ENCODE measurements around the gene LDLR.
A peak's percentile ranks its signal among the peaks of the same experiment; 100 is the strongest.

LDLR gene

DNA sequence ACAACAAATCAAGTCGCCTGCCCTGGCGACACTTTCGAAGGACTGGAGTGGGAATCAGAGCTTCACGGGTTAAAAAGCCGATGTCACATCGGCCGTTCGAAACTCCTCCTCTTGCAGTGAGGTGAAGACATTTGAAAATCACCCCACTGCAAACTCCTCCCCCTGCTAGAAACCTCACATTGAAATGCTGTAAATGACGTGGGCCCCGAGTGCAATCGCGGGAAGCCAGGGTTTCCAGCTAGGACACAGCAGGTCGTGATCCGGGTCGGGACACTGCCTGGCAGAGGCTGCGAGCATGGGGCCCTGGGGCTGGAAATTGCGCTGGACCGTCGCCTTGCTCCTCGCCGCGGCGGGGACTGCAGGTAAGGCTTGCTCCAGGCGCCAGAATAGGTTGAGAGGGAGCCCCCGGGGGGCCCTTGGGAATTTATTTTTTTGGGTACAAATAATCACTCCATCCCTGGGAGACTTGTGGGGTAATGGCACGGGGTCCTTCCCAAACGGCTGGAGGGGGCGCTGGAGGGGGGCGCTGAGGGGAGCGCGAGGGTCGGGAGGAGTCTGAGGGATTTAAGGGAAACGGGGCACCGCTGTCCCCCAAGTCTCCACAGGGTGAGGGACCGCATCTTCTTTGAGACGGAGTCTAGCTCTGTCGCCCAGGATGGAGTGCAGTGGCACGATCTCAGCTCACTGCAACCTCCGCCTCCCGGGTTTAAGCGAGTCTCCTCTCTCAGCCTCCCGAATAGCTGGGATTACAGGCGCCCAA, at the start of gene LDLR:
Gene LDLR (plus strand): TSS at position 210 of the 760 bp plus-strand sequence. CDS start 86 bp downstream, at position 296.
- peak; percentile 72 for DNase-seq

DNA sequence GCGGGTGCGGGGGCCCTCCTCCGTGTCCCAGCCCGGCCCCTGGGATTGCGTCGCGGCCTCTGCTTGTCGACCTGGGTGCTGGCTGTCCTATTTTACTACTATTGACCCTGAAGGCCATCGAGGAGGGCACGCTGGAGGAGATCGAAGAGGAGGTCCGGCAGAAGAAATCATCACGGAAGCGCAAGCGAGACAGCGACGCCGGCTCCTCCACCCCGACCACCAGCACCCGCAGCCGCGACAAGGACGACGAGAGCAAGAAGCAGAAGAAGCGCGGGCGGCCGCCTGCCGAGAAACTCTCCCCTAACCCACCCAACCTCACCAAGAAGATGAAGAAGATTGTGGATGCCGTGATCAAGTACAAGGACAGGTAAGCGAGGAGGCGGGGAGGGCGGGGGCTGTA, 48.1 kb upstream of the LDLR start:
- no peak for DNase-seq

DNA sequence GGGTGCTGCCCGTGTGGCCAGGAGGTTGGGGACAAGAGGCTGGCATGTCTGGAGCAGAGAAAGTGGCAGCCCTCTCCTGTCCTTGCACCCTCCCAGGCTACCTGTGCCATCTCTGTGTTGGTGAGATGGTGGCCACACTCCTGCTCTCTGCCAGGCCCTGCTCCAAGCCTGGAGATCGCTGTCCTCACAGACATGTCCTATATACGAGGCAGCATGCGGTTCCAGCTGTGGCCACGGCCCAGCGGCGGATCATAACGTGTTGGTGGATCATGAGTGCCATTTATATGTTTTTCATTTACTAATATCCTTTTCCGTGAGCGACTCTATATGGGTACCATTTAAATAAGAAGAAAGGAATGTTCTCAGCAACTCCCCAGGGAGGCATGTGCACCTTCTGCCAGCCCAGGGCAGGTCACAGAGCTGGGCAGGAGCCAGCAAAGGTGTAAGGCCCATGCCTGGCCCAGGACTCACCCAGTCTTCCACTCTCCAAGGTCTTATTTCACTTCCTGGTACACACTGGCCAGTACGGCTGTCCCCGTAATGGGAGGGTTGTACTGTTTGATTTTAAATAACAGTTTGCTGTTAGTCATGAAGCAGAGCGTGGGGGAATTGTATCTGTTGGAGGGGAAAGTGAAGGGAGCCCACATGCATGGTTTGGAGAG, 47.2 kb upstream of the LDLR start:
- no peak for DNase-seq

DNA sequence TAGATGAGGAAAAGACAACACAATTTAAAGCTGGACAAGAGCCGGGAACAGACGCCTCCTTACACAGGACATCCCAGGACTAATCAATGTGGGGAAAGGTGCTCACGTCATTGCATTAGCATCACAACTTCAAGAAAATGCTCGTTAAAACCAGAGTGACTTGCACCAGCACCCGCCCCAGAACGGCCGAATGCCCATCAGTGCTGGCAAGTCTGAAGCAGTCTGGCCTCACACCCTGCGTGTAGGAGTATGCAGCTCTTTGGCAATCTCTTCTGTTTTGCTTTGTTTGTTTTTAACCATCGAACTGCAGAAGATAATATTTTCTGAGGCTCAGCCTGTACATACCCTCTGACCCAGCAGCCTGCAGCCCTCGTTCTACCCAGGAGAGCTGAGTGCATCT, 44.8 kb upstream of the LDLR start:
- DNase-seq: no peak

DNA sequence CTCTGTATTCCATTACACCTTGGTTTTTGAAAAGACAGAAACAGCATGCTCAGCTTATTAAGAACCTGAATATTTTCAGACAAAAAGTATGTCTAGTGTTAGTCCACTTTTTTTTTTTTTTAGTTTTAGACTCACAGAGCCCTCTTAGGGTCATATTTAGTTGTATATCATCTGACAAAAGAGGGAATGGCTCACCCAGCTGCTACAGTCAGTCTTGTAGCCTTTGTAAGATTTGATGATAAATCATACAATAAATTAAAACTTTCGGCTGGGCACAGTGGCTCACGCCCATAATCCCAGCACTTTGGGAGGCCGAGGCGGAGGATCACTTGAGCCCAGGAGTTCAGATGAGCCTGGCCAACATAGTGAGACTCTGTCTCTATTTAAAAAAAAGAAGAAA, 43.7 kb upstream of the LDLR start:
- no peak for DNase-seq

DNA sequence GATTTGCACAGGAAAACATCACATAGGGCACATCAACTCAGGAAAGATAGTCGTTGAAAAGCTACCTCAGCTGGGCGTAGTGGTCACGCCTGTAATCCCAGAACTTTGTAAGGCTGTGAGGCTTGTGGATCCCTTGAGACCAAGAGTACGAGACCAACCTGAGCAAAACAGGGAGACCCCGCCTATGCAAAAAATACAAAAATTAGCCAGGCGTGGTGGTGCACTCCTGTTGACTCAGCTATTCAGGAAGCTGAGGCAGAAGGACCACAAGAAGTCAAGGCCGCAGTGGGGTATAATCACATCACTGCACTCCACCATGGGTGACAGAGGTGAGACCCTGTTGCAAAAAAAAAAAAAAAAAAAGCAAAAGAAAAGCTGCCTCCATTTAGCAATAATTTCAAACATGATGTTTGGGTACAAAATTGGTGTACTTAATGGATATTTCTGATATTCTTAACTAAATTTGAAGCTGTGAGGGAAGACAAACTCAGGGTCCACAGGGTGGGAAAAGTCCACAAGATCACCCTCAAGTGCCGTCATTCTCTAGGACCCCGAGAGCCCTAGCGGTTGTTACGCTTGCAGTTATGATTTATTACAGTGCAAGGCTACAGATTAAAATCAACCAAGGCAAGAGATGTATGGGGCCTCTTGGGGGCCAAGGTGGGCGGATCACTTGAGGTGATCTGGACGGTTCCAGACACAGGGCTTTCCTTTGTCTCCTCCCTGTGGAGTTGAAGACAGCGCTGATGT, 42.5 kb upstream of the LDLR start:
- no peak for DNase-seq

DNA sequence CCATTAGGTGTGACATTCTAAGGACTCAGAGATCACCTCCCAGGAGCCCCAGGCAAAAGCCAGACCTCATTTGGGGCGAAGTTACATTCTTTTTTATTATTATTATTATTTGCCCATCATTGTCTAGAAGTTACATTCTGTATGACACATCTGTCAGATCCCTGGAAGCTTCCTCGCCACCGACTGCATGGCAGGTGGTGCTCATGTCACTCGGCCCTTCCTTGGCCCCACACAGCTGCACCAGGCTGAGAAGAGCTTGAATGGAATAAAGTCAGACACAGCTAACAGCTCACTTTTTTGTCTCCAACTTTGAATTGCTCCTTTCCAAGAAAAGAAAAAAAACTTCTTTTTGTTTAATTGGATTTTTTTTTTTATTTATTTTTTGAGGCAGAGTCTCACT, 41.4 kb upstream of the LDLR start:
- no peak for DNase-seq

DNA sequence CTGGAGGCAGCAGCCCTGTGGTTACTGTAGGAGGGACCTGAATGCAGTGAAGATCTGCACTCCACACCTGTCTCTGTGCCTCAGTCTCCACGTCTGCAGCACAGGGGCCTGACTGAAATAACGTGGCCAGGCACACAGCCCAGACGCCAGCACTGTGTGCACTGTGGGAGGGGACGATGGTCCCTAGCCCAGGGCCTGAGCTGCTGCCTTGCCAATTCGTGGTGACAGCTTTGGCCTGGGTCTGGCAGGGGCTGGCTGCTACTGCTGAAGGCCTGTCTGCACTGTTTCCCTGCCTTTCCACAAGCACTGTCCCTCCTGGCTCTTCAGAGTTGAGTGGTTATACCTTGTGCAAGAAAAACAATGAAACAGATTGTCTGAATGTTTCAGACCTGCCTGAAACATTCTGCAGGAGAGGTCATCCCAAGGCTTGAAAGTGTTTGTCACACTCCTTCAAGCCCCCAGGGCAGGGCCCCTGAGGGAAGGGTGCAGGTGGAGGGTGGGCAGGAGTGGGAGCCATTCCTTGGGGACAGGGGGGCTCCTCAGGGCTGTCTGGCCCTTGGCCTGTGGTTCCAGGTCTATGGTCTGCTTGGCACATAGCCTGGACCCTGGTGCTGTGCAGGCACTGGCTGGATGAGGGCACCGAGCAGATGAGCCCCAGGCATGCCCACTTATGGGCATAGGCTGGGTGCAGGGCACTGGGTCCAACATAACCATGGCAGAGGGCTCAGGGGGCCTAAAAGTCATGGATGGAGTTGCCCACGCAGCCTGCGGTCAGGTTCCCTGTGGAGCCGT, 38.7 kb upstream of the LDLR start:
- no peak for DNase-seq

DNA sequence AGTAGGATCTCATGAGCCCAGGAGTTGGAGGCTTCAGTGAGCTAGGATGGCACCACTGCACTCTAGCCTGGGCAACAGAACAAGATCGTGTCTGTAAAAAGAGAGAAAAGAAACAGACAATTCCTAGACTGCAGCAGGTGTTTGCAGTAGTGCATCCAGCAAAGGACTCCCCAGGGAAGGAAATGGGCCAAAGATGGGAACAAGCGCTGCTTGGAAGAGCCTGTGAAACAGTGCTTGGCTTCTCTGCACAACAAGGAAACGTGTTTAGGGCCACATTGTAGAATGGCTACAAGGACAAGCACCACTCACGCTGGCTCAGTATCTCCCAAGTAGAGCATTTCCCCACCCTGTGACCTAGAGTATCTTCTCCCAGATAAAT, 35.5 kb upstream of the LDLR start:
- DNase-seq: no peak

DNA sequence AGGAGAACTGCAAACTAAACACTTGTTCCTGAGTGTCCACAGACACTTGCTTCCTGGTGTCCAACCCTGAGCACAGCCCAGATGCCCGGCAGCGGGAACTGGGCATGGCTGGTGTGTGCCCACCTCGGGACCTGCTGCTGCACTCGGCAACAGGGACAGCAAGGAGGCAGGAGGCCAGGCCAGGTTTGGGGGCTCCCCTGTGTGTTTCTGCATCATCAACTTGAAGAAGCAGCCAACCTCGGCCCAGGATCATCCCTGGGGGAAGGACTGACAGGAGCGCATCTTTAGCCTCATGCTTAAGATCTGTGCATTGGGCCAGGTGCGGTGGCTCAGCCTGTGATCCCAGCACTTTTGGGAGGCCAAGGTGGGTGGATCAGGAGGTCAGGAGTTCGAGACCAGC, 35.1 kb upstream of the LDLR start:
- DNase-seq: no peak

DNA sequence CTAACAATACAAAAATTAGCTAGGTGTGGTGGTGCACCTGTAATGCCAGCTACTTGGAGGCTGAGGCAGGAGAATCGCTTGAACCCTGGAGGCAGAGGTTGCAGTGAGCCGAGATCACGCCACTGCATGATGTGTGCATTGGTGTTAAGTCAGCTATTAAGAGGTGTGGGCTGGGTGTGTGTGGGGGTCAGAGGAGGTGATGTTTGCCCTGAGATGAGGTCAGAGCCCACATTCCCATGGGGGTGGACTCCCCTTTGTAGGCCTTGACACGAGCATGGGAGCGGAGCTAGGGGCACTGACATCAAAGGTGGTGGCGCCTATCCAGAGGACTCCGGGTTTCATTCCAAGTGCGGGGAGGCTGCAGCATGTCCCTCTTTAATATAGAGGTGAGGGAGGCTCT, 34.6 kb upstream of the LDLR start:
- DNase-seq: no peak

DNA sequence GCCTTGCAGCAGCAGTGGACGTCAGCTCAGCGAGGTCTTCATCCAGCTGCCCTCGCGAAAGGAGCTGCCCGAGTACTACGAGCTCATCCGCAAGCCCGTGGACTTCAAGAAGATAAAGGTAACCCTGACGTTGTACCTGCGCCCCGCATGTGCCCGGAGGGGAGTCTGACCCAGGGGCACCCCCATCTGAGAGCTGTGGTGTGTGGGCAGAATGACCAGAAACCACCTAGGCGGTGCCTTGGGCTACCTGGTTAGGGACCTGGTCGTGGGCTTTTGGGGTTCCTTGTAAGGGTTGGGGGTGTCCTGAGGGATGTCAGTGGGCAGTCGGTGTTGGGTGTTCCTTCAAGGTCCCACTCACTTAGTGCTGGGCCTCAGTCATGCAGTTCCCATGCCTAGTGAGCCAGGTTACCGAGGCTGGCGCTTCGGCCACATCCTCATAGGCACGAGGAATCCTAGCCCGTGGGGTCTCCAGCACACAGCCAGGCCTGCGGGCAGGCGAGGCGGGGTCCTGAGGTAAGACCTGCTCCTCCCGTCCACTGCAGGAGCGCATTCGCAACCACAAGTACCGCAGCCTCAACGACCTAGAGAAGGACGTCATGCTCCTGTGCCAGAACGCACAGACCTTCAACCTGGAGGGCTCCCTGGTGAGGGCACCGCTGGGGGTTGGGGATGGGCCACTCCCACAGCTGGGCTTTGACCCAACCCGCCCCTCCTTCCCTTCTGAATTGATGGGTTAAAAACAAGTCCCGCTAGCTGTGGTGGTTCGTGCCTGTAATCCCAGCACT, 30.8 kb upstream of the LDLR start:
- DNase-seq: no peak

DNA sequence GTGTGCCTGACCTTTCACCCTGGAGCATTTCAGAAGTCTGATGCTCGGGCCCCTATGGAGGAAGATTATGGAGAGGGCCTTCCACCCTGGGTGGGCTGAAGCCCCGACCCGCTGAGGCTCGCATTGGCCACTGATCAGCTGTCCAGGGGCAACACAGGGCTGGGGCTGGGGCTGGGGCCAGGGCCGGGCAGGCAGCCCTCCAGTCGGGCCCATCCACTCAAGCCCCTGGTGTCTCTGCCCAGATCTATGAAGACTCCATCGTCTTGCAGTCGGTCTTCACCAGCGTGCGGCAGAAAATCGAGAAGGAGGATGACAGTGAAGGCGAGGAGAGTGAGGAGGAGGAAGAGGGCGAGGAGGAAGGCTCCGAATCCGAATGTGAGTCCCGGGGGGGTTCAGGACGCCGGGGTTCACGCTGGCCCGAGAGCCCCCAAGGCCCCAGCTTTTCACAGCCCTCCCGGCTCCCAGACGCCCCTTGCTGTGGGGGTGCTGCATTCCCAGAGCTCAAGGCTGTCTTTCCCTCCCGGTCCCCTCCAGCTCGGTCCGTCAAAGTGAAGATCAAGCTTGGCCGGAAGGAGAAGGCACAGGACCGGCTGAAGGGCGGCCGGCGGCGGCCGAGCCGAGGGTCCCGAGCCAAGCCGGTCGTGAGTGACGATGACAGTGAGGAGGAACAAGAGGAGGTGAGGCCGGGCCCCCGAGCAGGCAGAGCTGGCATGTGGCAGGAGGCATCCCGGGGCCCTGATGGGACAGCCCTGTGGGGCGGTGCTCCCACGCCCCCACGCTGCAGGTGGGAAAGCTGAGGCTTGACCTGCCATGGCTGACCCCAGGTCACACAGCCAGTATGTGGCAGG, 29.5 kb upstream of the LDLR start:
- DNase-seq: no peak

DNA sequence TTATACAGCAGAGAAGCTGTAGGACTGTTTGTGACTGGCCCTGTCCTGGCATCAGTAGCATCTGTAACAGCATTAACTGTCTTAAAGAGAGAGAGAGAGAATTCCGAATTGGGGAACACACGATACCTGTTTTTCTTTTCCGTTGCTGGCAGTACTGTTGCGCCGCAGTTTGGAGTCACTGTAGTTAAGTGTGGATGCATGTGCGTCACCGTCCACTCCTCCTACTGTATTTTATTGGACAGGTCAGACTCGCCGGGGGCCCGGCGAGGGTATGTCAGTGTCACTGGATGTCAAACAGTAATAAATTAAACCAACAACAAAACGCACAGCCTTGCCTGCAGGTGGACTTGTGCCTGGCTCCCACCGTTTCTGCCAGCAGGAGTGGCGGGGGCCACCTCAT, 27.3 kb upstream of the LDLR start:
- DNase-seq: no peak

DNA sequence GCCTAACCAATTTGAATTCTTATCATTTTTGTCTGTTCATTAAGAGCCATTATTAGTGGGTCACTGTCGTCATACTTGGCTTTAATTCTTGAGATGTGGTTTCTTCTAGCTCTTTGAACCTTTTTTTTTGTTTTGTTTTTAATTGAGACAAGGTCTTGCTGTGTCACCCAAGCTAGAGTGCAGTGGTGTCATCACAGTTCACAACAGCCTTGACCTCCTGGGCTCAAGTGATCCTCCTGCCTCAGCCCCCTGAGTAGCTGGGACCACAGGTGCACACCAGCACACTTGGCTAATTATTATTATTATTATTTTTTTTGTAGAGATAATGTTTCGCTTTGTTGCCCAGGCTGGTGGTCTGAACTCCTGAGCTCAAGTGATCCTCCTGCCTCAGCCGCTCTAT, 25.8 kb upstream of the LDLR start:
- DNase-seq: no peak

DNA sequence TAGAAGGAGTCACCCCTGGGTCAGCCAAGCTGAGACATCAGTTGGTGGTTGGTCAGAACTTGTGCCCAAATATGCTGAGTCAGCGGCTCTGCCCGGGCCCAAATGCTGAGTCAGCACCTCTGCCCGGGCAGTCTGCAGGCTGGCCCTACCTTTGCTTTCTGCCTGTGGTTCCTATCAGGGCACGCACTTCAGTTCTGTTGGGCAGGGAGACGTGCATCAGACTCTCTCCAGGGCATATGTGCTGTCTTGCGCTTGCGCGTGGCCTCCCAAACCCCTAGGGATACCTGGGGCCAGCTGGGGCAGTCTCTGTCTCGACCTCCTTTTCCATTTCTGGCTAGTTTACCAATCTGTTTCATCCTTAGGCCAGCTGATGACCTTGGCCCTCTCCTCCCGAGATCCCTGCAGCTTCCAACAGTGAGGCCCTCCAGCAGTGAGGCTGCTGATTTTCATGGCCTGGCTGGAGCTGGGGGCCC, 24.4 kb upstream of the LDLR start:
- no peak for DNase-seq

DNA sequence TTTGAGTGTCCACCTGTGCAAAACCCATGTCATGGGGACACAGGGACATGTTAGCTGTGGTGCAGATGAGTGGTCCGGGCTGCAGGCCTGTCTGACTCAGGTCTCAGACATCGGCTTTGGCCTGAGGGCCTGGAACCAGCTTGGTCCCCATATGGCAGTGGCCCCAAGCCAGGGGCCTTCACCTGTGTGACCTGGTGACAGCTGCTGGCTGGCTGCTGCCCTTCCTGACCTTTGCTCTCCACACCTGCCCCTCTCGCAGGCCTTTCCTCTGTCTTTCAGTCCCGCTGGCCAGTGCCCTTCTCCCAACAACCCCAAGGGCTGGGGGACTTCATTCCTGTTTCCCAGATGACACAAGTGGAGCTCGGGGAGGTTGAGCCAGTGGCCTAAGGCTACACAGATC, 22.9 kb upstream of the LDLR start:
- no peak for DNase-seq

DNA sequence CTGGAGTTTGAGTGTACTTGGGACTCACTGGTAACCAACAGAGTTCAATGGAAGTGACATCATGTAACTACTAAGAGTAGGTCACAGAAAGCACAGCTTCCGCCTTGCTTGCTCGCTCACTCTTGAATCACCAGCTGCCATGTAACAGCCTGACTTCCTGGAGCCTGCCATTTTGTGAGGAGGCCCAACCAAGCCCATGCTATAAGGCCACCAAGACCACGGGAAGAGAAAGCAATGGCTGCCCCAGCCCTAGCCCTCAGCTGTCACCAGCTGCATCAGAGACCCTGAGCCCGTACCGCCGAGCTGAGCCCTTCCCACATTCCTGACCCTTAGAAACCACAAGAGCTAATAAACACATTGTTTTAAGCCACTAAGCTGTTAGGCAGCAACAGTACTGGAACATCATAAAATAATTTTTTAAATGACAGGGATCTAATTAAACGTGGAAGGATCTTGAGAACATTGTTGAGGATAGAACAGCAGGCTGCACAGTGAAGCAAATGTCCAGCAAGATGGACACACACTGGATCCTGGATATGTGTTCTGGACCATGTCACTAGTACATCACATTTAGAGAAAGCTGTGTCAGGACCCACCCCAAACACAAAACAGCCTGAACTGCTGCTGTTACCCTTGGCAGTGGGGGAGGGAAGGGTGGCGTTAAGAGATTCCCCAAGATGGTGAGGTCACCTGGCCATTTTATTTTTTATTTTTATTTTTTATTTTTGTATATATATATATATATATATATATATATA, 21.7 kb upstream of the LDLR start:
- DNase-seq: no peak

DNA sequence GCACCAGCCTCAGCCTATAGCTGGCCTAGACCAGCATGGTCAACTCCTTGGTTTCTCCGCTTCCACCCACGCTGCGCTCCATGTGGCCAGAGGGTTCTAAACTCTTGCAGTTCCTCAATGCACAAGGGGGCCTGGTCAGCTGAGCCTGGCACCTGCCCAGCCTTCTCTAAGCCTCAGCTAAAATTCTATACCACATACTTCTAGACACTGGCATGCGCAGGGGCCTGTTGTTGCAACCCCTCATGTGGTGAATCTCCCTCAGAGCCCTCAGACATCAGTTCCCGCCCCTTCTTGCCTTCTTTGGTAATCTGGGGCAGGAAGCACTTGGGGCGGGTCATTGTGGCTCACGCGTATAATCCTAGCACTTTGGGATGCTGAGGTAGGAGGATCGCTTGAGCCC, 19.7 kb upstream of the LDLR start:
- DNase-seq: no peak

DNA sequence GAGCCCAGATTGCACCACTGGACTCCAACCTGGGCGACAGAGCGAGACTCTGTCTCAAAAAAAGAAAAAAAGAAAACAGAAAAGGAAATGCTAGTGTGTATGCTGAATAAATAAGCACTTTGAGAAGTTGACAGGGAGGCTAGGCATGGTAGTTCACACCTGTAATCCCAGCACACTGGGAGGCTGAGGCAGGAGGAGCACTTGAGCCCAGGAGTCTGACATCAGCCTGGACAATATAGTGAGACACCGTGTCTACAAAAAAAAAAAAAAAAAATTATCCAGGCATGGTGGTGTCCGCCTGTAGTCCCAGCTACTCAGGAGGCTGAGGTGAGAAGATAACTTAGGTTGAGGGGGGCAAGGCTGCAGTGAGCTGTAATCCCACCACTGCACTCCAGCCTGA, 19.1 kb upstream of the LDLR start:
- no peak for DNase-seq

DNA sequence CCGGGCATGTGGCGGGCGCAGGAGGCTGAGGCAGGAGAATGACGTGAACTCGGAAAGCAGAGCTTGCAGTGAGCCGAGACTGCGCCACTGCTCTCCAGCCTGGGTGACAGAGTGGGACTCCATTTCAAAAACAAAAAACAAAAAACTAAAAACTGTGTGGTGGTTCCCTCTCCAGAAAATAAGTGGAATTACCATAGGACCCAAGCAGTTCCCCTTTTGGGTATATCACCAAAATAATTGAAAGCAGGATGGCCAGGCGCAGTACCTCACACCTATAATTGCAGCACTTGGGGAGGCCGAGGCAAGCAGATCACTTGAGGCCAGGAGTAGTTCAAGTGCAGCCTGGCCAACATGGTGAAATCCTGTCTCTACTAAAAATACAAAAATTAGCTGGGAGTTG, 15.7 kb upstream of the LDLR start:
- no peak for DNase-seq
